Measurements from ENCODE around the gene DNTT. TPM values are rescaled to one million over a fixed set of nuclear protein-coding genes. Genes with fewer than 3 reads are reported as not detected.

Gene DNTT
- total RNA-seq, 1 donor from 2014 or later = not detected

- DNase-seq = no peak
Measured at GRCh38 chr10:96344178-96344577, 39.9 kb downstream of the DNTT start.

- no peak for DNase-seq
Measured at GRCh38 chr10:96345222-96345621, 41.0 kb downstream of the DNTT start.

- DNase-seq = no peak
Measured at GRCh38 chr10:96346295-96346694, 42.1 kb downstream of the DNTT start.

GRCh38 chr10:96352027-96352426 lies 47.8 kb downstream of the DNTT start:
- no peak for DNase-seq

GRCh38 chr10:96352582-96352981 lies 48.3 kb downstream of the DNTT start:
- no peak for DNase-seq

GRCh38 chr10:96357038-96357620 lies 52.9 kb downstream of the DNTT start:
- DNase-seq = no peak

- DNase-seq = no peak
Measured at GRCh38 chr10:96358851-96359540, 54.8 kb downstream of the DNTT start, which contains the start of gene OPALIN. TSS of gene OPALIN (minus strand) at chr10:96359002. CDS start at chr10:96358896, 106 bp downstream.

GRCh38 chr10:96359616-96360015 lies 55.4 kb downstream of the DNTT start:
- DNase-seq = no peak

- DNase-seq = no peak
Measured at GRCh38 chr10:96360331-96360730, 56.1 kb downstream of the DNTT start.

- no peak for DNase-seq
Measured at GRCh38 chr10:96360766-96361165, 56.5 kb downstream of the DNTT start.

- DNase-seq = no peak
Measured at GRCh38 chr10:96365571-96365970, 61.3 kb downstream of the DNTT start.

- no peak for DNase-seq
Measured at GRCh38 chr10:96366508-96366907, 62.3 kb downstream of the DNTT start.

GRCh38 chr10:96367470-96367869 lies 63.2 kb downstream of the DNTT start:
- no peak for DNase-seq

- no peak for DNase-seq
Measured at GRCh38 chr10:96368971-96369370, 64.7 kb downstream of the DNTT start.

GRCh38 chr10:96369890-96370583 lies 65.8 kb downstream of the DNTT start:
- no peak for DNase-seq

- DNase-seq = peak; percentile 71
Measured at GRCh38 chr10:96370584-96371157, 66.4 kb downstream of the DNTT start.

GRCh38 chr10:96371356-96371755 lies 67.1 kb downstream of the DNTT start:
- no peak for DNase-seq

- DNase-seq = no peak
Measured at GRCh38 chr10:96374004-96374403, 69.8 kb downstream of the DNTT start.

GRCh38 chr10:96374639-96374984 lies 70.4 kb downstream of the DNTT start:
- no peak for DNase-seq

GRCh38 chr10:96374985-96375830 lies 71.0 kb downstream of the DNTT start:
- peak; percentile 94 for DNase-seq

GRCh38 chr10:96376483-96376882 lies 72.2 kb downstream of the DNTT start:
- DNase-seq = no peak

- DNase-seq = peak; percentile 69
Measured at GRCh38 chr10:96377816-96378294, 73.6 kb downstream of the DNTT start.

All from tongue (tissue), 2 donors.